Measurements from ENCODE around the gene AKT3.
"Not testable (repeated sequence)": the region's sequence is repeated elsewhere in the genome, so short reads cannot be mapped to it uniquely, and the experiment has no call there.

The AKT3 gene

DNA sequence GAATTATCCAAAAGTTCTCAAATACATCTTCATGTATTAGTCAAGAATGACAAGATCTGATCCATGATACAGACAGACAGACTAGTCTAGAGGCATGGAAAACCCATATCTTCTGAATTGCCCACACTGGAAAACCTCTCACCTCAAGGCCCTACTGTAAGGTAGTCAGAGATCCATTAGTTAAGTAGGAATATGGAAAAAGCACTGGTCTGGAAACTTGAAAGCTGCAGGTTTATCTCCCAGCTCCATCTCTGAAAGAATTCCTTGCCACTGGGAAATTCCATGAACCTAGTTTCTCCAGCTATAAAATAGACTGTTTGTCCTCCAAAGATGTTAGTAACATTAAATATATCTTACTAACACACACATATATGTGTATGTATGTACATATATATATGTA is 169.2 kb downstream of the AKT3 start:
- no peak for DNase-seq

DNA sequence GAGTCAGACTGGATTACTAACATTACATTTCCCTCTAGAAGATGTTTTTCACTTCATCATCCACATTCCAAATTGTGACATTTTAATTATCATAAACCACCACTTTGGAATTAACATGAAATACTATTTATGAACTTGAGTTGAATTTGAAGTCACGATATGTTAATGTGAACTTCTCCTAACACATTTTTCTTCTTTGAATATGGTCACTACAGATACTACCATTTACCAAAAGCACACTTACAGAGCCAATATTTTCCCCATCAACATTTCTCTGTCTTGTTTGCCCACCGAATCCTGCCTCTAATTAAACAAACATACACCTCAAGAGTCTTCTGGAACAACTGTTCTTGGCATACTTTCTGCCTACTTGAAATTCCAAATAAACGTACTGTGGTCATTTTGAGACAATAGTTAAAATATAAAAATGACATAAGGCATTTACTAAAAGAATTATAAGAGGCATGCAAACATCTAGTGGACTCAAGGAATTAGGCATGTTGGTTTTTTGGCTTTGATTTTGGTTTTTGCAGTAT is 177.4 kb downstream of the AKT3 start:
- DNase-seq: no peak

DNA sequence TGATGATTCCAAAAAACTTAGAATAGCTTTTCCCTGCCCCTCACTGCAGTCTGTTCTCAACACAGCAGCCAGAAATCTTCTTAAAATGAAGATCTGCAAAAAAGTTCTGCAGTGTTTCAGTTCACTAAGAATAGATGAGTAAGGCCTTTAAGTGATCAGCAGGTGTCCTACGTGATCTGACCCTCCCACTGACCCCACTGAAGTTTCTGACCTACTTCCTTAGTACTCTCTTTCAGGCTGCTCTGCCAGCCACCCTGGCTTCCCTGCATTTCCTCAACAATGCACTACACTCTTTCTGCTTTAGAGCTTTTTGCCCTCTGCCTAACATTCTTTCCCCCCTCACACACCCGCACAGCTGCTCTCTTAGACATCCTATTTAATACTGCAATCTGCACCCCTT is 182.5 kb downstream of the AKT3 start:
- DNase-seq: no peak

DNA sequence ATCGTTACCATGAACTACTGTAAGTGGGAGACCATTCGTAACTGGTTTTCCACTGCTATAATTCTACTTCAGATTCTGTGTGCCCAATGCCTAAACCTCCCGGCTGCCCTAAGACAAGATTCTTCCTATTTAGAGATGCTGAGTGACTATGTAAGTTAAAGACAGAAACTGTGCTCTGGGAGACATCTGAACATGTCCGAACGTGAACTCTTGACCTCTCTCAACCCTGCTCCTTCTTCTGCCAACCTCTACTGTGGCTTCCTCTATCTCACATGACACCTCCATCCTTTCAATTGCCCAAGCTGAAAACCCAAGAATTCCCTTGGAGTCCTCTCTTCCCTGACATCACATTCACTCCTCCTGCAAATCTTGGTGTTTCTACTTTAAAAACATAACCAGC is 182.9 kb downstream of the AKT3 start:
- DNase-seq: no peak

DNA sequence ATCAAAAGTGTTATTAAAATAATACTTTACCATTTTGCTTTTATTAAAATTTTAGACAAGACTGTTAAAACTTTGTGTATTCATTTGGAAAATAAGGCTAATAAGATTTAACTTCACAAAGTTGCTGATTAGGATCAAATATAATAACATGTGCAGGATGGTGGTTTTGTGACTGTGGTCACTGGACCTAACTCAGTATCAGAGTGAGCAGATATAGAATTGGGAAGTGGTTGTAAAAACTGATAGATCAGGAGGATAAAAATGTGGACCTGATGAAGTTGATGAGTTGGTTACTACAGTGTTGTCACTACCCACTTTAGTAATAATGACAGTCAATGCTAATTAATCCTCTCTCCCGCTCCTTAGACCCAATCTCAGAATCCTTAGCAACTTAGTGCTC is 186.4 kb downstream of the AKT3 start:
- no peak for DNase-seq

DNA sequence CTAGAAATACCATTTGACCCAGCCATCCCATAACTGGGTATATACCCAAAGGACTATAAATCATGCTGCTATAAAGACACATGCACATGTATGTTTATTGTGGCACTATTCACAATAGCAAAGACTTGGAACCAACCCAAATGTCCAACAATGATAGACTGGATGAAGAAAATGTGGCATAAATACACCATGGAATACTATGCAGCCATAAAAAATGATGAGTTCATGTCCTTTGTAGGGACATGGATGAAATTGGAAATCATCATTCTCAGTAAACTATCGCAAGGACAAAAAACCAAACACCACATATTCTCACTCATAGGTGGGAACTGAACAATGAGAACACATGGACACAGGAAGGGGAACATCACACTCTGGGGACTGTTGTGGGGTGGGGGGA is 187.9 kb downstream of the AKT3 start:
- DNase-seq: not testable (repeated sequence)

DNA sequence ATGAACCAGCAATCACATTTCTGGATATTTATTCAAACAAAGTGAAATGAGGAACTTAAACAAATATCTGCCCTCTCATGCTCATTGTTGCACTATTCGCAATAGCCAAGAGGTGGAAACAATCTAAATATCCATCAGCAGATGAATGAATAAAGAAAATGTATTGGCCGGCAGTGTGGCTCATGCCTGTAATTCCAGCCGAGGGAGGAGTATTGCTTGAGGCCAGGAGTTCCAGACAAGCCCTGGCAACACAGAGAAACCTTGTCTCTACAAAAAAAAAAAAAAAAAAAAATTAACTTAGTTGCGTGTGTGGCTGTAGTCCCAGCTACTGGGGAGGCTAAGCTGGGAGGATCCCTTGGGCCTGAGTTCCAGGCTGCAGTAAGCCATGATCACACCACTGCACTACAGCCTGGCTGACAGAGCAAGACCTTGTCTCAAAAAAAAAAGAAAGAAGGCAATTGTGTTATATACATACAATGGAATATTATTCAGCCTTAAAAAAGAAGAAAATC is 191.4 kb downstream of the AKT3 start:
- no peak for DNase-seq

DNA sequence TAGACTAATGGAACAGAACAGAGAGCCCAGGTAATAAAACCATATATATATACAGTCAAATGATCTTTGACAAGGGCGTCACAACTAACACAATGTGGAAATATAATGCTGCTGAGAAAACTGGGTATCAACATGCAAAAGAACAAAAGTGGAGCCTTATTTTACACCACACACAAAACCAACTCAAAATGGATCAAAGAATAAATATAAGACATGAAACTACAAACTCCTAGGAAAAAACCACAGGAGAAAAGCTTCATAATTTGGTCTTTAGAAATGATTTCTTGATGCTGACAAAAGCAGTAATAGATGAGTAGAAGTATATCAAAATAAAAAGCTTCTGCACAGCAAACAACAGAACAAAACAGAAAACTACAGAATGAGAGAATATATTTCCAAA is 192.2 kb downstream of the AKT3 start:
- DNase-seq: no peak

DNA sequence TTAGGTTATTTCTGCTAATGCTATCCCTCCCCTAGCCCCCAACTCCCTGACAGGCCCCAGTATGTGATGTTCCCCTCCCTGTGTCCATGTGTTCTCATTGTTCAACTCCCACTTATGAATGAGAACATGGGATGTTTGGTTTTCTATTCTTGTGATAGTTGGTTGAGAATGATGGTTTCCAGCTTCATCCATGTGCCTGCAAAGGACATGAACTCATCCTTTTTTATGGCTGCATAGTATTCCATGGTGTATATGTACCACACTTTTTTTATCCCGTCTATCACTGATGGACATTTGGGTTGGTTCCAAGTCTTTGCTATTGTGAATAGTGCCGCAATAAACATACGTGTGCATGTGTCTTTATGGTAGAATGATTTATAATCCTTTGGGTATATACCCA is 200.5 kb downstream of the AKT3 start:
- not testable (repeated sequence) for DNase-seq

DNA sequence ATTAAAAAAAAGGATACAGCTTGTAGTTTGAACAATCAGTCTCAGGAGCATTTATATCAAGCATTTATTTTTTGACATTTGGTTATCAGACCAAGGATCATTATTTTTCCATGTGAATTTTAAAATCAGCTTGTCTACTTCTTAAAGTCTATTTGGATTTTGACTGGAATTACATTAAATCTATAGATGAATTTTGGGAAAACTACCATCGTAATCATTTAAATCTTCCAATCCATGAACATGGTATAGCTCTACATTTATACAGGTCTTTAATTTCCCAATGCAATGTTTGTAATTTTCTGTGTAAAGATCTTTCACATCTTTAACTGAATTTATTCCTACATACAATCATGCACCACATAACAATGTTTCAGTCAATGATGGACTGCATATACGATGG is 203.2 kb downstream of the AKT3 start:
- no peak for DNase-seq

DNA sequence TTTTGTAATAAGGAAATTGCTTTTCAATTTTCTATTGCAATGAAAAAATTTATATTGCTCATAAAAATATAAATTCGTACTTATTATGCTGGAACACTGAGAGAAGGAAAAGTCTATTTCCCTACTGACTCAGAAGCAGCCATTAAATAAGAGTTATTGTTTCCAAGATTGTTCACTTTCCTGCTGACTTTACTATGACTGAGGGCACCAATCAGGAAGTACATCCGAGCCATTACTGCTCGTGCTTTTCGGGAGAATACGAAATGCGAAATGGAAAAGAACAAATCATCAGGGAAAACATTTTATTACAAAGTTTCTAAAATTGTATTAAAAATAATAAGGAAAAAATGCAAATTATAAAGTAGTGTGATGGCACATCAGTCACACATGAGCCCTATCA is 204.8 kb downstream of the AKT3 start:
- DNase-seq: no peak

DNA sequence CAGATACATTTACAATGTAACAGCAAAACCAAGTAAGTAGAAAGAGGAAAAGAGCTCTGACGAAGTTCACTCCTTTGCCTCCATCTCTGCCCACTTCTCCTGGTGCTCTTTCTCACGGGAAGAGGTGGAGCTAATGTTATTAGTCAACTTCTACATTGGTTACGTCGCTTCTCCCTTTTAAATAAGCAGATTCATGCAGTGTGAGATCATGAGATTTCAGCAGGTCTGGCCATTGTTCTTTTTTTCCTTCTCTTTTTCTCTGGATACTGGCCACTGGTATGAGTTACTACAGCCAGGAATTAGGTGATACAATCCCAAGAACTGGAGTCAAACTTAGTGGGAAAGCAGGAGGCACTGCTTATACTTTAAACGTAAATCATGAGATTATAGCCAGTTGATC is 207.1 kb downstream of the AKT3 start:
- DNase-seq: no peak

DNA sequence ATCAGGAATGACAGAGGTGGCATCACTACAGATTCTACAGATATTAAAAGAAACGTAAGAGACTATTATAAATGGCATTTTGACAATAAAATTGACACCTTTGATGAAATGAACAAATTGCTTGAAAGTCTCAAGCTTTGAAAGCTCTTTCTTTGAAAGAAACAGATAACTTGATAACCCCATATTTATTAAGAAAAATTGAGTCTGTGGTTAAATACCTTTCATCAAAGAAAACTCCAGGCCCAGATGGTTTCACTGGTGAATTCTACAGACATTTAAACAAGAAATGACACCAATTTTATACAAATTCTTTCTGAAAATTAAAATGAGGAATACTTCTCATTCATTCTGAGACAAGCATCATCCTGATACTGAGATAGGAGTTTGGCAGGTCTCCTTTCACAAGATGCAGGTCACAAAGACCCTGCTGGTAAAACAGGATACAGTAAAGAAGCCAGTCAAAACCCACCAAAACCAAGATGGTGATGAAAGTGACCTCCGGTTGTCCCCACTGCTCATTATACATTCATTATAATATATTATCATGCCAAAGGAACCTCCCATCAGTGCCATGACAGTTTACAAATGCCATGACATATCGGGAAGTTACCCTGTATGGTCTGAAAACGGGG is 210.9 kb downstream of the AKT3 start:
- no peak for DNase-seq

DNA sequence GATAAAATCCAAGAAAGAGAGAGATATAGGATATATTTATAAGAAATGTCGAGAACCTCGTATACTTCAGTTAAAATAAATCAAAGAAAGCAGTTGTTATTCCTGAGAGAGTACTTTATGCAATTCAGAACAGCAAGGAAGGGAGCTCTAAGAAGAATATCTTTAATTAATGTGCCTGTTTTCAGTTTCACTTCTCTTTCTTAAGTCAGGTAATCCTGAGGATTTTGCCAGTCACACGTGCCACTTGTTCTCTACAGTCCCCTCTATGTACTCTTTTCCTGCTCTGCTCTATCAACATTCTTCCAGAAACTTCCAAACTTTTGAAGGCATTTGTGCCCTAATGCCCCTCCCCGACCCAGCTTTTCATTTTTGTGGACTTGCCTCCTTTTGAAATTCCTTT is 211.9 kb downstream of the AKT3 start:
- no peak for DNase-seq

DNA sequence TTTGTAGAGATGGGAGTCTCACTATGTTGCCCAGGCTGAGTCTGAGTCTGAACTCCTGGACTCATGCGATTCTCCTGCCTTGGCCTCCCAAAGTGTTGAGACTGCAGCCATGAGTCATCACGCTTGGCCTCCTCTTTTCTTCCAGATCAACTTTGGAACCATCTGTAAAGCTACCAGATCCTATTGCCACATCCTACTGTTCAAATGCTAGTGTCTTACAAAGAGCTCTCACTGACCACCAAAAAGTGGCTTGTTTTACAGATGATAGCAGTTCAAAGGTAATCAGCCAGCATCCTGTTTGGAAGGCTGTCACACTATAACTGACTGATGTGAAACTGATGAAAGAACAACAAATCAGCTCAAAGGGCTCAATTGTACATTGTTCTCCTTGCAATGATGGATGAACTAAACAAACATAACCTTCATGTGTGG is 221.6 kb downstream of the AKT3 start:
- DNase-seq: no peak

DNA sequence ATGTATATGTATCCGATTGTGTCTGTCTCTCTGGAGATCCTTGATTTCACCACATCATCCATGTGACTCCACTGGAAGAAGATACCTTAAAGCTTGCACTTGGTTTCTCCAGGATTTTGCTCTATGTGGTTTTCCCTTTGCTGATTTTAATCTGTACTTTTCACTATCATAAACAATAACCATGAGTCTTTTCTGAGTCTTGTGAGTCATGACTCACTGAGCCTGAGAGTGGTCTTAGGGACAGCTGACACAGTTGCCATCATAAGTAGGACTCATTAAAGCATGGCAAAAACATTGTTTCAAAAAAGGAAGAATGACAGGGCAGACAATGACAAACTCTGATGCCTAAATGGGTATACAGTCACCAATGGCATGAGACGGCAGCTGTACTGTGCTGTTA is 226.2 kb downstream of the AKT3 start:
- no peak for DNase-seq

DNA sequence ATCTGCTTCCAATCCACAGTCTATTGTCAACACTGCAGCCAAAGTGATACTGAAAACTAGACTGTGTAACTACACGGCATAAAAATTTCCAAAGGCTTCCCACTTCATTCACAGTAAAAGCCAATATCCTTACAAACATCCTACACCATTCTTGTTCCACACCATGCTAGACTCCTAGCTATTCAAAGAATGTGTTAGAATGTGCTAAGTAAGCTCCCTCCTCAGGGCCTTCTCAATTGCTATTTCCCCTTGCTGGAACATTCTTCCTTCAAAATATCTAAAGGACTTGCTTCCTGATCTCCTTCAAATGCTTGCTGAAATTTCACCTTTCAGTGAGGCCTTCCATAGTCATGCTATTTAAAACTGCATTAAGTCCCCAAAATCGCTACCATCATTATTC is 228.1 kb downstream of the AKT3 start:
- no peak for DNase-seq

DNA sequence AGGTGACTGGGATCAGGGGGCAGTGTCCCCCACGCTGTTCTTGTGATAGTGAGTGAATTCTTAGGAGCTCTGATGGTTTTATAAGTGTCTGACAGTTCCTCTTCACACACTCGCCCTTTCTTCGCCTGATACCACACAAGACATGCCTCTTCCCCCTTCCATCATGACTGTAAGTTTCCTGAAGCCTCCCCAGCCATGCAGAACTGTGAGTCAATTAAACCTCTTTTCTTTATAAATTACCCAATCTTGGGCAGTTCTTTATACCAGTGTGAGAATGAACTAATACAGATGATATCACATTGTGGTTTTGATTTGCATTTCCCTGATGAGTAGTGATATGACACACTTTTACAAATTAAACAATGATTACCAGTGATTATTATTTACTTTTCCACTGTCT is 229.9 kb downstream of the AKT3 start:
- DNase-seq: no peak

DNA sequence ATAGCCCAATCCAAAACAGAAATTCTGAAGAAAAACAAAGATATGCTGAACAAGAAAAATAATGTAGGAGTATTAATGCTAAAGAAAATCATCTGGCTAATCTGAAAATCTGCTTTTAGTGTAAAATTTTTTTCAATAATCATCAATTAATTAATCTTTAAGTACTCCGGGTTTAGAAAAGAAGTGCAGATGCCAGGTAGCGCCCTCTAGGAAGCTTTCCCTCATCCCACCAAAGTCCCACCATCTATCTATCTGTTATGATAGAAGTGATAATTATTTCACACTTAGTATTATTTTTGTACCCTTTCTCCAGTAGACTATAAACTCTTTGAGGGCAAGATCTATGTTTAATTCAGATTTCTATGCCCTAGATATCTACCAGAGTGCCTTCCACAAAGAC is 240.3 kb downstream of the AKT3 start:
- DNase-seq: no peak

DNA sequence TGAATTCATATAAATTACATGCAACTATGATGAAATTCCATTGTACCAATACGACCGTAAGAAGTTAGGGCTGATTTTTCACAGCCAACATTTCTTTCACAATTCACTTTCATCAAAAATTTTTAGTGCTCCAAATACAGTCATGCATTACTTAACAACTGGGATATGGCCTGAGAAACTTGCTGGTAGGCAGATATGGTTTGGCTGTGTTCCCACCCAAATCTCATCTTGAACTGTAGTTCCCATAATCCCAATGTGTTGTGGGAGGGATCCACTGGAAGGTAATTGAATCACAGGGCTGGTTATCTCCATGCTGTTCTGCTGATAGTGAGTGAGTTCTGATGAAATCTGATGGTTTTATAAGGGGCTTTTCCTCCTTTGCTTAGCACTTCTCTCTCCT is 244.4 kb downstream of the AKT3 start:
- DNase-seq: no peak

DNA sequence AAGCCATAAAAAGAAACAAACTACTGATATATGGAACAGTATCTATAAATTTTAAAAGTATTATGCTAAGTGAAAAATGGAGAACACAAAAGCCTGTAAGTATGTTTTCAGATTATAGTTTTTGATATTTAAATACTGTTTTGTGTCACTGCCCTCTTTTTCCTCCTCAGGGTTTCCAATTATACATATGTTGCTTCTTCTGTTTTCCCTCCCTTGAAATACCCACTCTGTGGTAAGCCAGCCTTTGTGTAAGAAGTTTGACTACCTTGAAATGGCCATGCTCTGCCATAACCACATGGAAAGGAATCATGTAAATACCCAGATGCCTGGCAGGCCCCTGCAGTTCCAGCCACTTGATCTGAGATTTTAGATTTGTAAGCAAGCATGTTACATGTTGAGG is 248.3 kb downstream of the AKT3 start:
- no peak for DNase-seq

DNA sequence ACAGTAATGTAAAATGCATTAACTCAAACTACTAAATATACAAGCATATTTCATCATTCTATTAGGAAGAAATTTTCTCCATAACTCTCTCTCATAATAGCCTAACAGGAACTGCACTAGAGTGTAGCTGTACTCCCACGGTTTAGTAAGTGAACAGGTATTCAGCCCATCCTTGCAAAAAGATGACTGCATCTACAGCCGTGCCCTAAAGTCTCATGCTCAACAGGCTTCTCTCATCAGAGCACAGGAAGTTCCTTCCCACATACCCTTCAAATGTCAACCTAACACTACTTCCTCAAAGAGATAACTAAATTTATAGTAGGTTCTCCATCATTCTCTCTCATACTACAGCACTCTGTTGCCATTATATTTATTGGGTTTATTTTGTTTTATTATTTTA is 251.6 kb downstream of the AKT3 start:
- DNase-seq: no peak

DNA sequence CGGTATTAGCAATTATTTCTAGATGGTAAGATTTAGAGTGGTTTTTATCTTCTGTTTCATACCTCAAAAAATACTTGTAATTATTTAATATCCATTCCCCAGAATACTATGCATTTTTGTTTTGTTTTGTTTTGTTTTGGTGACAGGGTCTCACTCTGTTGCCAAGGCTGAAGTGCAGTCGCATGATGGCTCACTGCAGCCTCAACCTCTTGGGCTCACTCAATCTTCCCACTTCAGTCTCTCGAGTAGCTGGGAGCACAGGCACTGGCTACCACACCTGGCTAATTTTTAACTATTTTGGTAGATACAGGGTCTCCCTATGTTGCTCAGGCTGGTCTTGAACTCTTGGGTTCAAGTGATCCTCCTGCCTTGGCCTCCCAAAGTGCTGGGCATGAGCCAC is 252.7 kb downstream of the AKT3 start:
- no peak for DNase-seq

DNA sequence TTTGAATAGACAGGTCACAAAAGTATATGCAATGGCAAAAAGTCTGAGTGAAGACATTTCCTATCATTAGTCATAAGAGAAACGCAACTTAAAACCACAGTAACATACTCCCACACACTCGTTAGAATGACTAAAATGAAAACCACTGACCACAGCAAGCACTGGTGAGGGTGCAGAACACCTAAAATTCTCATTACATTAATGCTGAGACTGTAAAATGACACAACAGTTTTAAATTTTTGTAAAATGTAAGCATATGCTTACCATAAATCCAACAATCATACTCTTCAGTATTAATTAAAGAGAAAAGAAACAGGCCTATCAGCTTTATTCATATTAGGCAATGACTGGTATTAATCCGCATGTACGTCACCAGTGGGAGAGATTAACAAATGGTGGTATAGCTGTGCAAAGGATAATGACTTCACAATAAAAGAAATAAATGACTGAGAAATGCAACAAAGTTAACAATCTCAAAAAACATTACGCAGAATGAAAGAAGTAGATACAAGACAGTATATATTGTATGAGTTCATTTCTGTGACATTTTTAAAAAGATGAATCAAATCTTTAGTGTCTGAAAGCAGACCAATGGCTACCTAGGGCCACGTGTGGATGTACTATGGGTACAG is 253.5 kb downstream of the AKT3 start:
- no peak for DNase-seq
